ENCODE data around the gene PSMD8.
A peak's percentile ranks its signal among the peaks of the same experiment; 100 is the strongest.
"Not testable (repeated sequence)": the region's sequence is repeated elsewhere in the genome, so short reads cannot be mapped to it uniquely, and the experiment has no call there.

Gene PSMD8

GRCh38 chr19:38417544-38418506, 43.5 kb downstream of the PSMD8 start:
- peaks cover 19% of the 10 kb centered on the region for H3K4me1 Mint-ChIP-seq
- H3K9me3 Mint-ChIP-seq = no peaks in the 10 kb centered on the region
- H3K27me3 Mint-ChIP-seq = no peaks in the 10 kb centered on the region
- no peaks in the 10 kb centered on the region for H3K36me3 Mint-ChIP-seq
- H3K27ac Mint-ChIP-seq = peak overlapping the region; percentile 68
- peak overlapping the region; percentile 86 for H3K4me3 Mint-ChIP-seq
- DNase-seq (ENCODE audit: low spot score in 2 of 2) (peak; percentile 45 to 50), ATAC-seq (ENCODE audit: low read depth) (peak; percentile 80)

- Mint-ChIP-seq H3K27me3 (no peaks in the 10 kb centered on the region), H3K4me3 (no peak overlapping the region), H3K4me1 (peaks cover 25% of the 10 kb centered on the region), H3K36me3 (no peaks in the 10 kb centered on the region), H3K9me3 (no peaks in the 10 kb centered on the region), H3K27ac (no peak overlapping the region)
- no peak for DNase-seq (ENCODE audit: low spot score in 2 of 2)
- no peak for ATAC-seq (ENCODE audit: low read depth)
Observed at GRCh38 chr19:38420935-38421334, 46.6 kb downstream of the PSMD8 start.

- Mint-ChIP-seq H3K27me3 (no peaks in the 10 kb centered on the region), H3K9me3 (no peaks in the 10 kb centered on the region), H3K4me1 (peaks cover 29% of the 10 kb centered on the region), H3K4me3 (no peak overlapping the region), H3K36me3 (no peaks in the 10 kb centered on the region), H3K27ac (no peak overlapping the region)
- DNase-seq (ENCODE audit: low spot score in 2 of 2) = no peak
- ATAC-seq (ENCODE audit: low read depth) = no peak
Observed at GRCh38 chr19:38421856-38422255, 47.5 kb downstream of the PSMD8 start.

- no peaks in the 10 kb centered on the region for H3K36me3 Mint-ChIP-seq
- peaks cover 27% of the 10 kb centered on the region for H3K4me1 Mint-ChIP-seq
- H3K9me3 Mint-ChIP-seq = no peaks in the 10 kb centered on the region
- no peak overlapping the region for H3K27ac Mint-ChIP-seq
- no peak for DNase-seq (ENCODE audit: low spot score in 2 of 2)
- H3K4me3 Mint-ChIP-seq = no peak overlapping the region
- no peak for ATAC-seq (ENCODE audit: low read depth)
- no peaks in the 10 kb centered on the region for H3K27me3 Mint-ChIP-seq
Observed at GRCh38 chr19:38422438-38422837, 48.1 kb downstream of the PSMD8 start.

GRCh38 chr19:38424272-38424671, 49.9 kb downstream of the PSMD8 start:
- no peak overlapping the region for H3K4me3 Mint-ChIP-seq
- H3K27ac Mint-ChIP-seq = no peak overlapping the region
- H3K27me3 Mint-ChIP-seq = peaks cover 2% of the 10 kb centered on the region
- no peaks in the 10 kb centered on the region for H3K9me3 Mint-ChIP-seq
- ATAC-seq (ENCODE audit: low read depth) (no peak), DNase-seq (ENCODE audit: low spot score in 2 of 2) (no peak)
- H3K36me3 Mint-ChIP-seq = no peaks in the 10 kb centered on the region
- H3K4me1 Mint-ChIP-seq = peaks cover 18% of the 10 kb centered on the region

GRCh38 chr19:38425222-38425809, 50.9 kb downstream of the PSMD8 start:
- Mint-ChIP-seq H3K9me3 (no peaks in the 10 kb centered on the region), H3K4me3 (peak overlapping the region; percentile 57), H3K36me3 (no peaks in the 10 kb centered on the region), H3K4me1 (peaks cover 18% of the 10 kb centered on the region), H3K27ac (no peak overlapping the region), H3K27me3 (peaks cover 5% of the 10 kb centered on the region)
- no peak for DNase-seq (ENCODE audit: low spot score in 2 of 2)
- ATAC-seq (ENCODE audit: low read depth) = no peak

- H3K4me3 Mint-ChIP-seq = peak within 1 kb of the TSS; percentile 57
- H3K36me3 Mint-ChIP-seq = no peaks in the 10 kb centered on the region
- peaks cover 5% of the 10 kb centered on the region for H3K27me3 Mint-ChIP-seq
- H3K9me3 Mint-ChIP-seq = no peaks in the 10 kb centered on the region
- peak; percentile 87 for ATAC-seq (ENCODE audit: low read depth)
- H3K27ac Mint-ChIP-seq = peak within 1 kb of the TSS; percentile 3
- peaks cover 18% of the 10 kb centered on the region for H3K4me1 Mint-ChIP-seq
- DNase-seq (ENCODE audit: low spot score in 2 of 2) = peak in 1 of 2 donors; percentile 43
Observed at GRCh38 chr19:38425810-38426466, 51.6 kb downstream of the PSMD8 start, which contains the start of gene RASGRP4. RASGRP4 (minus strand) TSS chr19:38426219; CDS start chr19:38426091, 128 bp downstream.

GRCh38 chr19:38427035-38427677, 52.8 kb downstream of the PSMD8 start:
- DNase-seq (ENCODE audit: low spot score in 2 of 2); H3K27ac Mint-ChIP-seq; H3K27me3 Mint-ChIP-seq; H3K9me3 Mint-ChIP-seq; H3K36me3 Mint-ChIP-seq: not testable (repeated sequence)
- ATAC-seq (ENCODE audit: low read depth) = peak; percentile 65
- Mint-ChIP-seq H3K4me1 (peaks cover 18% of the 10 kb centered on the region), H3K4me3 (peak overlapping the region; percentile 3)

- DNase-seq (ENCODE audit: low spot score in 2 of 2) (no peak), ATAC-seq (ENCODE audit: low read depth) (no peak)
- no peak overlapping the region for H3K27ac Mint-ChIP-seq
- peaks cover 10% of the 10 kb centered on the region for H3K27me3 Mint-ChIP-seq
- peaks cover 25% of the 10 kb centered on the region for H3K4me1 Mint-ChIP-seq
- H3K9me3 Mint-ChIP-seq = no peaks in the 10 kb centered on the region
- no peak overlapping the region for H3K4me3 Mint-ChIP-seq
- no peaks in the 10 kb centered on the region for H3K36me3 Mint-ChIP-seq
Observed at GRCh38 chr19:38429055-38429810, 54.9 kb downstream of the PSMD8 start.

- no peak for ATAC-seq (ENCODE audit: low read depth)
- no peaks in the 10 kb centered on the region for H3K9me3 Mint-ChIP-seq
- H3K4me3 Mint-ChIP-seq = no peak overlapping the region
- peaks cover 12% of the 10 kb centered on the region for H3K27me3 Mint-ChIP-seq
- peaks cover 28% of the 10 kb centered on the region for H3K4me1 Mint-ChIP-seq
- no peaks in the 10 kb centered on the region for H3K36me3 Mint-ChIP-seq
- no peak overlapping the region for H3K27ac Mint-ChIP-seq
- no peak for DNase-seq (ENCODE audit: low spot score in 2 of 2)
Observed at GRCh38 chr19:38429811-38430156, 55.4 kb downstream of the PSMD8 start.

- Mint-ChIP-seq H3K9me3 (no peaks in the 10 kb centered on the region), H3K27ac (no peak overlapping the region), H3K4me3 (no peak overlapping the region), H3K27me3 (peaks cover 12% of the 10 kb centered on the region), H3K4me1 (peaks cover 21% of the 10 kb centered on the region), H3K36me3 (no peaks in the 10 kb centered on the region)
- ATAC-seq (ENCODE audit: low read depth) = no peak
- DNase-seq (ENCODE audit: low spot score in 2 of 2) = no peak
Observed at GRCh38 chr19:38430931-38431330, 56.6 kb downstream of the PSMD8 start.

GRCh38 chr19:38433268-38433733, 58.9 kb downstream of the PSMD8 start, which contains the start of gene RYR1:
RYR1 (plus strand) TSS chr19:38433691; CDS start chr19:38433830, 139 bp downstream.
- H3K27ac Mint-ChIP-seq = no peak within 1 kb of the TSS
- peak within 1 kb of the TSS; percentile 55 for H3K4me3 Mint-ChIP-seq
- peak; percentile 77 for ATAC-seq (ENCODE audit: low read depth)
- peaks cover 15% of the 10 kb centered on the region for H3K27me3 Mint-ChIP-seq
- no peaks in the 10 kb centered on the region for H3K36me3 Mint-ChIP-seq
- no peak for DNase-seq (ENCODE audit: low spot score in 2 of 2)
- H3K9me3 Mint-ChIP-seq = no peaks in the 10 kb centered on the region
- H3K4me1 Mint-ChIP-seq = peaks cover 10% of the 10 kb centered on the region
